K562 (cell line): ENCODE results near the gene AMBRA1. TPM values are rescaled to one million over a fixed set of nuclear protein-coding genes. Genes with fewer than 3 reads are reported as not detected.

Experiments used
- ATF3 ChIP-seq, 2 experiments: fragments of 450-650 bp in 1 of 2; sonication (generic) in 1 of 2; formaldehyde crosslinking in 1 of 2; IDR thresholded peaks in 1 of 2; conservative IDR thresholded peaks in 1 of 2; 2 replicates each; pipeline versions ENCODE4 v1.6.1 to v1.8.1; 2016 to 2023; ENCODE audit warnings: mild to moderate bottlenecking in 2 of 2, moderate library complexity in 2 of 2, inconsistent platforms in 1 of 2, missing genetic modification reagents in 1 of 2
- CEBPG ChIP-seq, 3 experiments: fragments of 200-800 bp in 1 of 3; sonication (Bioruptor generic) in 1 of 3; sonication (generic) in 1 of 3; formaldehyde crosslinking in 1 of 3; IDR thresholded peaks in 2 of 3; conservative IDR thresholded peaks in 1 of 3; 2 replicates each; pipeline versions ENCODE4 v1.6.1 to v1.8.0; 2016 to 2022; ENCODE audit warnings: missing compliant biosample characterization in 2 of 3, missing genetic modification characterization in 2 of 3, mild to moderate bottlenecking in 1 of 3, missing genetic modification reagents in 1 of 3
- CUX1 ChIP-seq: fragments of 200-800 bp; sonication (Bioruptor generic); IDR thresholded peaks from 2 replicates; pipeline ENCODE4 v1.6.1; 2016; ENCODE audit warnings: missing genetic modification characterization, missing compliant biosample characterization
- NFIX ChIP-seq: fragments of 250-450 bp; sonication (Bioruptor Pico); IDR thresholded peaks from 2 replicates; pipeline ENCODE4 v1.4.0; 2020; ENCODE audit warnings: low read depth, mild to moderate bottlenecking, moderate library complexity
- WHSC1 ChIP-seq: IDR thresholded peaks from one replicate; pipeline ENCODE4 v1.6.1; 2012; ENCODE audit warnings: low read length, control low read depth, inconsistent platforms
- ZNF224 ChIP-seq: sonication (generic); formaldehyde crosslinking; IDR thresholded peaks from 2 replicates; pipeline ENCODE4 v1.8.0; 2022; ENCODE audit warnings: mild to moderate bottlenecking, missing genetic modification reagents
- ZNF780A ChIP-seq: fragments of 250-450 bp; sonication (Bioruptor Pico); IDR thresholded peaks from 2 replicates; pipeline ENCODE4 v1.5.0; 2021; ENCODE audit warnings: mild to moderate bottlenecking
- polyA plus RNA-seq, 8 experiments: library from polyadenylated mRNA; depleted of rRNA in 4 of 8; stranded (reverse) in 5 of 8; unstranded in 3 of 8; fragments of >200 nt; fragmentation: Nextera tagmentation in 2 of 8; fragmentation: Illumina TruSeq in 1 of 8; extraction: Ambion mirVana in 2 of 8; extraction: Trizol in 1 of 8; gene quantifications; 2 replicates each; pipeline versions ENCODE4 v1.2.1 to v1.2.3, GENCODE V29; 2011 to 2014; ENCODE audit warnings: inconsistent platforms in 1 of 8, missing spikeins in 1 of 8
- total RNA-seq, 7 experiments: library from RNA; depleted of rRNA in 6 of 7; stranded (reverse); fragments of >200 nt in 6 of 7; fragmentation: Illumina TruSeq in 2 of 7; extraction: Trizol in 2 of 7; gene quantifications; 2 replicates each; pipeline versions ENCODE4 v1.2.1 to v1.2.3, GENCODE V29; 2011 to 2021; ENCODE audit warnings: low replicate concordance in 1 of 7

AMBRA1 gene
- total and polyA plus RNA-seq, 9 of the 15 experiments (the other 6 are each of a cell fraction or from before 2014, with no cell fraction given), result 0.15 to 24.5 (median 13.0) TPM

GRCh38 chr11:46537537-46538295 lies 56.1 kb downstream of the AMBRA1 start (continued):
- TF ChIP-seq CUX1 (CRISPR knock-in tag) (no peak), ATF3 (IDR thresholded peaks at IDR 0.05) (0 out of 2 replicates have a peak, but pooled peaks have one; percentile 17), ATF3 (CRISPR knock-in tag; conservative IDR thresholded peaks at IDR 0.05) (no peak), WHSC1 (no peak), ZNF780A (CRISPR knock-in tag) (no peak), CEBPG (CRISPR knock-in tag; IDR thresholded peaks at IDR 0.05) (no peak), CEBPG (tag; conservative IDR thresholded peaks at IDR 0.05 in 1 of 2, IDR thresholded peaks at IDR 0.05 in 1 of 2) (peak in 1 of 2 experiments; percentile 37; a peak in 1 of 4 replicates), ZNF224 (CRISPR knock-in tag) (no peak), NFIX (no peak)
